Lower leg skin (tissue), 3 donors: ENCODE data around the gene SLC6A17.

Experiments
- POLR2A ChIP-seq, 2 donors: fragments of 450-650 bp; IDR thresholded peaks; one replicate each; pipeline ENCODE4 v1.6.1; 2016 to 2017; ENCODE audit warnings: antibody characterized with exemption in 2 of 2, mild to moderate bottlenecking in 1 of 2, moderate library complexity in 1 of 2
- TF ChIP-seq, protein P1 (sequence below), 3 donors: fragments of 450-650 bp; IDR thresholded peaks; one replicate each; pipeline ENCODE4 v1.5.1; 2016; ENCODE audit warnings: antibody characterized with exemption in 3 of 3, mild to moderate bottlenecking in 3 of 3, moderate library complexity in 2 of 3

DNA sequence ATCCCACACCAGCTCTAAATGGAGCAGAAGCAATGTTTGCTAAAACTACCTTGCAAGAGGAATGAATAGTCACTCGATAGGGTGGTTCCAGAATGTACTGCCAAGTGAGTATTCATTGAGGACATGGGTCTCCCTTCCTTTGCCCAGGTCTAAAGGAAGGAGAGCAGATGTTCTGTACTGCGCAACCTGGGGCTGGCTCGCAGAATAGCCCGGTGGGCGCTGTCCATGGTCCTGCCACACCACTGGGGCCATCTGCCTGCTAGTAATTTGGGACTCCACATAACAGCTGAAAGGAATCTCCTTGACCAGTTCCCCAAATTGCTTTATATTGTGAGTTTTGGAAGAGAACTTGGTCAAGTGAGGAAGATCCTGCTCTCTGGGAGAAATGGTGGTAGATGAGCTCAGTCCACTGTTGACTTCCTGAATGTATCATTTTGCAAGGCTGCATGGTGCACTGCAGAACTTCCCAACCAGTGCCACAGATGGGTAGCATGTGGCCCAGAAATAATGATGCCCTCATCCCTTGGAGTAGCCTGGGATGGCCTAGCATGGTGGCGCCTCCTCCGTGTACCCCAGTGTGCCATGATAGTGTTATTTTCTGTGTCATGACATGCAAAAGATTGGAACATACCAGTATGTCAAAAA, 5.7 kb downstream of the SLC6A17 start:
- TF ChIP-seq, protein P1, sequence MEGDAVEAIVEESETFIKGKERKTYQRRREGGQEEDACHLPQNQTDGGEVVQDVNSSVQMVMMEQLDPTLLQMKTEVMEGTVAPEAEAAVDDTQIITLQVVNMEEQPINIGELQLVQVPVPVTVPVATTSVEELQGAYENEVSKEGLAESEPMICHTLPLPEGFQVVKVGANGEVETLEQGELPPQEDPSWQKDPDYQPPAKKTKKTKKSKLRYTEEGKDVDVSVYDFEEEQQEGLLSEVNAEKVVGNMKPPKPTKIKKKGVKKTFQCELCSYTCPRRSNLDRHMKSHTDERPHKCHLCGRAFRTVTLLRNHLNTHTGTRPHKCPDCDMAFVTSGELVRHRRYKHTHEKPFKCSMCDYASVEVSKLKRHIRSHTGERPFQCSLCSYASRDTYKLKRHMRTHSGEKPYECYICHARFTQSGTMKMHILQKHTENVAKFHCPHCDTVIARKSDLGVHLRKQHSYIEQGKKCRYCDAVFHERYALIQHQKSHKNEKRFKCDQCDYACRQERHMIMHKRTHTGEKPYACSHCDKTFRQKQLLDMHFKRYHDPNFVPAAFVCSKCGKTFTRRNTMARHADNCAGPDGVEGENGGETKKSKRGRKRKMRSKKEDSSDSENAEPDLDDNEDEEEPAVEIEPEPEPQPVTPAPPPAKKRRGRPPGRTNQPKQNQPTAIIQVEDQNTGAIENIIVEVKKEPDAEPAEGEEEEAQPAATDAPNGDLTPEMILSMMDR (IDR thresholded peaks at IDR 0.05): no peak
- TF ChIP-seq POLR2A (IDR thresholded peaks at IDR 0.05): no peak
